ENCODE measurements around the gene GNPTAB. TPM values are rescaled to one million over a fixed set of nuclear protein-coding genes. Genes with fewer than 3 reads are reported as not detected.

The GNPTAB gene
- total RNA-seq, 4 donors from 2014 or later: 10.7 to 30.3 (median 16.2) TPM

GRCh38 chr12:101700299-101700820 lies 130.4 kb downstream of the GNPTAB start:
- in situ Hi-C loops (cut with MboI; ENCODE audit: low sequenced_read_pairs in 4 of 4) (no loop called here), intact Hi-C loops (cut with DNase I; ENCODE audit: low total_unique reads) (no loop called here)
- peak overlapping the region; percentile 96 to 98 (median 96) for H3K27ac ChIP-seq
- no peak for TF ChIP-seq CTCF (IDR thresholded peaks at IDR 0.05 in 4 of 5, conservative IDR thresholded peaks at IDR 0.05 in 1 of 5)
- TF ChIP-seq POLR2A (IDR thresholded peaks at IDR 0.05): no peak
- H3K36me3 ChIP-seq: no peaks in the 10 kb centered on the region
- ATAC-seq (no peak), DNase-seq (no peak)
- H3K4me1 ChIP-seq: peaks cover 46 to 48% of the 10 kb centered on the region in 2 donors
- no peaks in the 10 kb centered on the region for H3K27me3 ChIP-seq
- H3K4me3 ChIP-seq: no peak overlapping the region
- no peaks in the 10 kb centered on the region for H3K9me3 ChIP-seq

GRCh38 chr12:101698800-101699347 lies 131.9 kb downstream of the GNPTAB start:
- in situ Hi-C loops (cut with MboI; ENCODE audit: low sequenced_read_pairs in 4 of 4) (no loop called here), intact Hi-C loops (cut with DNase I; ENCODE audit: low total_unique reads) (loop anchor here (5.0 kb wide), 2 partner anchors 207 to 292 kb away; partner anchors contain the start of gene ARL1)
- no peaks in the 10 kb centered on the region for H3K9me3 ChIP-seq
- H3K36me3 ChIP-seq: no peaks in the 10 kb centered on the region
- peak overlapping the region; percentile 72 to 94 (median 84) for H3K4me3 ChIP-seq
- TF ChIP-seq CTCF (IDR thresholded peaks at IDR 0.05 in 4 of 5, conservative IDR thresholded peaks at IDR 0.05 in 1 of 5) (peak in 1 of 5 experiments; percentile 22), POLR2A (IDR thresholded peaks at IDR 0.05) (no peak)
- no peak for ATAC-seq
- H3K27ac ChIP-seq: peak overlapping the region; percentile 96 to 98 (median 96)
- H3K4me1 ChIP-seq: peaks cover 46 to 48% of the 10 kb centered on the region in 2 donors
- no peaks in the 10 kb centered on the region for H3K27me3 ChIP-seq
- DNase-seq: peak in 1 of 2 donors; percentile 22

GRCh38 chr12:101697930-101698799 lies 132.6 kb downstream of the GNPTAB start:
- Histone ChIP-seq H3K9me3 (no peaks in the 10 kb centered on the region), H3K4me1 (peaks cover 46 to 48% of the 10 kb centered on the region in 2 donors), H3K27ac (peak overlapping the region; percentile 96 to 98 (median 96)), H3K36me3 (no peaks in the 10 kb centered on the region), H3K4me3 (peak overlapping the region; percentile 72 to 94 (median 84)), H3K27me3 (no peaks in the 10 kb centered on the region)
- peak; percentile 77 to 86 for TF ChIP-seq POLR2A (IDR thresholded peaks at IDR 0.05)
- no peak for TF ChIP-seq CTCF (IDR thresholded peaks at IDR 0.05 in 4 of 5, conservative IDR thresholded peaks at IDR 0.05 in 1 of 5)
- intact Hi-C loops (cut with DNase I; ENCODE audit: low total_unique reads): loop anchor here (2.0 to 5.0 kb wide), 4 partner anchors 81 to 291 kb away; partner anchors contain the start of gene ARL1
- DNase-seq (peak; percentile 49 to 76), ATAC-seq (peak; percentile 19 to 25)
- in situ Hi-C loops (cut with MboI; ENCODE audit: low sequenced_read_pairs in 4 of 4): no loop called here

- ATAC-seq (peak; percentile 51 to 52), DNase-seq (peak; percentile 79 to 90)
These were observed 133.4 kb downstream of the GNPTAB start, which contains the start of gene CHPT1 for GRCh38 chr12:101697197-101697929. Gene CHPT1, plus strand, starts transcription at chr12:101697640. Its CDS starts 222 bp downstream, at chr12:101697862.

More at GRCh38 chr12:101697197-101697929, 133.4 kb downstream of the GNPTAB start, which contains the start of gene CHPT1:
- peaks cover 41 to 44% of the 10 kb centered on the region in 2 donors for H3K4me1 ChIP-seq
- peak within 1 kb of the TSS; percentile 72 to 94 (median 84) for H3K4me3 ChIP-seq
- intact Hi-C loops (cut with DNase I; ENCODE audit: low total_unique reads) (loop anchor here (2.0 to 5.0 kb wide), 4 partner anchors 81 to 290 kb away; partner anchors contain the start of gene ARL1), in situ Hi-C loops (cut with MboI; ENCODE audit: low sequenced_read_pairs in 4 of 4) (no loop called here)
- H3K9me3 ChIP-seq: no peaks in the 10 kb centered on the region
- peak within 1 kb of the TSS; percentile 96 to 98 (median 96) for H3K27ac ChIP-seq
- no peaks in the 10 kb centered on the region for H3K27me3 ChIP-seq
- TF ChIP-seq POLR2A (IDR thresholded peaks at IDR 0.05) (peak; percentile 19 to 47), CTCF (IDR thresholded peaks at IDR 0.05 in 4 of 5, conservative IDR thresholded peaks at IDR 0.05 in 1 of 5) (no peak)
- H3K36me3 ChIP-seq: no peaks in the 10 kb centered on the region

Data from gastrocnemius medialis (tissue), 4 donors.